ENCODE measurements around the gene DAPK2.

GRCh38 chr15:64034519-64034918, 11.8 kb downstream of the DAPK2 start:
- TF ChIP-seq CTCF (IDR thresholded peaks at IDR 0.05) (no peak), POLR2A (IDR thresholded peaks at IDR 0.05) (no peak)
